GM23338 (cell line): Measurements from ENCODE around the gene ATP4A. TPM values are rescaled to one million over a fixed set of nuclear protein-coding genes. Genes with fewer than 3 reads are reported as not detected.

Source experiments
- ATAC-seq: fragments of 200-7000 bp; cut with Tn5 transposase; 3 replicates; pipeline ENCODE4 v1.9.1; 2020
- DNase-seq: peaks from one replicate; pipeline ENCODE4 v3.0.0-alpha.2; 2015; ENCODE audit warnings: low spot score
- H2AFZ ChIP-seq: fragments of 200-600 bp; sonication (generic); 2 replicates; pipeline ENCODE4 v1.8.0; 2016; ENCODE audit warnings: antibody characterized with exemption, mild to moderate bottlenecking, moderate library complexity
- H3F3A ChIP-seq: fragments of 200-600 bp; sonication (generic); replicated peaks from 2 replicates; pipeline ENCODE4 v1.8.0; 2017; ENCODE audit warnings: antibody characterized with exemption, mixed run types, low read depth
- H3K27ac ChIP-seq: fragments of 200-600 bp; sonication (generic); 2 replicates; pipeline ENCODE4 v1.6.1; 2016; ENCODE audit warnings: low read depth
- H3K27me3 ChIP-seq: fragments of 200-600 bp; sonication (generic); 2 replicates; pipeline ENCODE4 v1.8.0; 2016; ENCODE audit warnings: mild to moderate bottlenecking, mixed run types, moderate library complexity; ENCODE audit not compliant: insufficient read depth
- H3K36me3 ChIP-seq: fragments of 200-600 bp; sonication (generic); 2 replicates; pipeline ENCODE4 v1.8.0; 2016; ENCODE audit warnings: mild to moderate bottlenecking; ENCODE audit not compliant: insufficient read depth
- H3K4me1 ChIP-seq: fragments of 200-600 bp; sonication (generic); 2 replicates; pipeline ENCODE4 v1.8.0; 2016; ENCODE audit warnings: mild to moderate bottlenecking, moderate library complexity; ENCODE audit not compliant: insufficient read depth
- H3K4me2 ChIP-seq: fragments of 200-600 bp; sonication (generic); 2 replicates; pipeline ENCODE4 v1.7.1; 2017; ENCODE audit warnings: mixed run types
- H3K4me3 ChIP-seq: fragments of 200-600 bp; sonication (generic); 2 replicates; pipeline ENCODE4 v1.6.1; 2016; ENCODE audit warnings: mixed run types
- H3K79me2 ChIP-seq: fragments of 200-600 bp; sonication (generic); replicated peaks from 2 replicates; pipeline ENCODE4 v1.8.0; 2017; ENCODE audit warnings: mild to moderate bottlenecking; ENCODE audit not compliant: insufficient read depth
- H3K9me2 ChIP-seq: fragments of 200-600 bp; sonication (generic); 2 replicates; pipeline ENCODE4 v1.8.0; 2017; ENCODE audit not compliant: insufficient read depth
- H4K20me1 ChIP-seq: fragments of 200-600 bp; sonication (generic); replicated peaks from 2 replicates; pipeline ENCODE4 v1.8.0; 2017; ENCODE audit warnings: mild to moderate bottlenecking; ENCODE audit not compliant: insufficient read depth
- H3K27ac Mint-ChIP-seq: 2 replicates; pipeline ENCODE4 v1.8.0; 2020; ENCODE audit warnings: inconsistent platforms, mild to moderate bottlenecking, moderate library complexity, mixed read lengths
- H3K27me3 Mint-ChIP-seq: 3 replicates; pipeline ENCODE4 v1.8.0; 2022; ENCODE audit warnings: low read depth, mild to moderate bottlenecking, moderate library complexity, mixed read lengths, inconsistent platforms; ENCODE audit not compliant: insufficient read depth, poor library complexity
- H3K36me3 Mint-ChIP-seq: 3 replicates; pipeline ENCODE4 v1.8.0; 2021; ENCODE audit warnings: low read depth, mild to moderate bottlenecking, inconsistent platforms, moderate library complexity, mixed read lengths
- H3K4me1 Mint-ChIP-seq: 3 replicates; pipeline ENCODE4 v1.8.0; 2020; ENCODE audit warnings: mild to moderate bottlenecking, inconsistent platforms, mixed read lengths
- H3K4me3 Mint-ChIP-seq: 3 replicates; pipeline ENCODE4 v1.8.0; 2021; ENCODE audit warnings: moderate library complexity, mild to moderate bottlenecking, inconsistent platforms, mixed read lengths
- H3K9me3 Mint-ChIP-seq: 3 replicates; pipeline ENCODE4 v1.8.0; 2020; ENCODE audit warnings: moderate library complexity, mild to moderate bottlenecking, inconsistent platforms, mixed read lengths
- CREB1 ChIP-seq: fragments of 250-450 bp; sonication (Bioruptor Pico); IDR thresholded peaks from 2 replicates; pipeline ENCODE4 v1.5.0; 2020; ENCODE audit warnings: low read depth, mild to moderate bottlenecking, moderate library complexity
- ETS1 ChIP-seq: IDR thresholded peaks from 2 replicates; pipeline ENCODE4 v1.6.1; 2016; ENCODE audit warnings: antibody characterized with exemption
- EZH2 ChIP-seq: fragments of 200-600 bp; sonication (generic); IDR thresholded peaks from one replicate; pipeline ENCODE4 v1.8.0; 2017; ENCODE audit warnings: antibody characterized with exemption, mild to moderate bottlenecking, low read depth; ENCODE audit not compliant: unreplicated experiment
- EZH2phosphoT487 ChIP-seq: fragments of 200-600 bp; sonication (generic); IDR thresholded peaks from one replicate; pipeline ENCODE4 v1.8.1; 2018; ENCODE audit warnings: antibody characterized with exemption; ENCODE audit not compliant: unreplicated experiment
- JUNB ChIP-seq: IDR thresholded peaks from one replicate; pipeline ENCODE4 v1.6.1; 2016; ENCODE audit warnings: antibody characterized with exemption; ENCODE audit not compliant: unreplicated experiment
- NANOG ChIP-seq: IDR thresholded peaks from 2 replicates; pipeline ENCODE4 v1.6.1; 2016; ENCODE audit warnings: antibody characterized with exemption, borderline replicate concordance
- POLR2AphosphoS5 ChIP-seq: IDR thresholded peaks from 2 replicates; pipeline ENCODE4 v1.6.1; 2016; ENCODE audit warnings: antibody characterized with exemption, low read depth
- REST ChIP-seq: IDR thresholded peaks from one replicate; pipeline ENCODE4 v1.6.1; 2018; ENCODE audit warnings: antibody characterized with exemption; ENCODE audit not compliant: unreplicated experiment
- STAT1 ChIP-seq: IDR thresholded peaks from one replicate; pipeline ENCODE4 v1.6.1; 2016; ENCODE audit warnings: antibody characterized with exemption; ENCODE audit not compliant: unreplicated experiment
- ZNF114 ChIP-seq: fragments of 250-450 bp; sonication (Bioruptor Pico); IDR thresholded peaks from 2 replicates; pipeline ENCODE4 v1.5.0; 2020; ENCODE audit warnings: mild to moderate bottlenecking, moderate library complexity
- ZNF331 ChIP-seq: fragments of 250-450 bp; sonication (Bioruptor Pico); IDR thresholded peaks from 2 replicates; pipeline ENCODE4 v1.5.0; 2020; ENCODE audit warnings: low read depth, mild to moderate bottlenecking, moderate library complexity
- polyA plus RNA-seq: library from polyadenylated mRNA; unstranded; fragments of >200 nt; fragmentation: Nextera tagmentation; extraction: Ambion mirVana; gene quantifications from 2 replicates; pipeline ENCODE4 v1.2.1, GENCODE V29; 2016
- total RNA-seq: library from RNA; depleted of rRNA; stranded (reverse); fragments of >200 nt; shearing (Covaris generic); gene quantifications from 2 replicates; pipeline ENCODE4 v1.2.3, GENCODE V29; 2014
- TF ChIP-seq, protein P1 (sequence below): fragments of 250-450 bp; sonication (Bioruptor Pico); IDR thresholded peaks from 2 replicates; pipeline ENCODE4 v1.5.0; 2020; ENCODE audit warnings: mild to moderate bottlenecking, moderate library complexity
- TF ChIP-seq, protein P2 (sequence below), 2 experiments: fragments of 200-600 bp in 1 of 2; sonication (generic) in 1 of 2; conservative IDR thresholded peaks; 2 replicates each; pipeline versions ENCODE4 v1.5.1 to v1.6.1; 2016 to 2017; ENCODE audit warnings: antibody characterized with exemption in 2 of 2, low read depth in 2 of 2, mild to moderate bottlenecking in 2 of 2, moderate library complexity in 1 of 2

ATP4A gene
- total and polyA plus RNA-seq, 2 experiments from 2014 or later = 0.61 to 0.63 TPM

DNA sequence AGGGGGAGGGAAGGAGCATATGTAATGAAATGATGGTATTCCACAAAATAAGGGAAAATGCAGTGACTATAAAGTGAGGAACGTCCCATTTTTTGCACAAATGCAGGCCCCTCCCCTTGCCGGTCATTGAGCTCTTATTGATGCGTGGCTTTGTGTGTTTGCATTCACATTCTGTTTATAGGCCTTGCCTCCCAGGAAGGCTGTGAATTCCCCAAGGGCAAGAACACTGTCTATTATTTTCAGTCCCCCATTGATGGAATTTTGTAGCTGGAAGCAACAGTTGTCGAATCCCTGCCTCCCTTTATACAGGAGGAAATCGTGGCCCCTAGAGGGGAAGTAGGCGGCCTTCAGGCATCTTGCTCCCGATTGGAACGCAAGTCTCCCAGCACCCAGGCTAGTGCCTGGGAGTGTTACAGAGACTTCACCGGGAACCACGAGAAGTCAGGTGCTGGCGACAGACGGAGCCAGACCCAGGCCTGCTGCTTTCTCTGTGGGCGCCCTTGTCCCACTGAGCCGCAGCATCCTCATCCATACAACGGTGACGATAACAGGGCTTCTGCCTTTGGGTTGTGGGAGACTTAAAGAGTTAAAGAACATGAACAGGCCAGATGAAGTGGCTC is 42.2 kb downstream of the ATP4A start:
- DNase-seq (peak; percentile 70), ATAC-seq (peak; percentile 50)

More for the DNA sequence above, 42.2 kb downstream of the ATP4A start:
- Histone ChIP-seq H3K4me1 (peaks cover 24% of the 10 kb centered on the region), H3K36me3 (no peaks in the 10 kb centered on the region), H3K27me3 (no peaks in the 10 kb centered on the region), H3K27ac (no peak overlapping the region), H3K79me2 (no peaks in the 10 kb centered on the region), H4K20me1 (no peaks in the 10 kb centered on the region), H2AFZ (peak overlapping the region; percentile 91), H3F3A (no peaks in the 10 kb centered on the region), H3K9me2 (no peaks in the 10 kb centered on the region), H3K4me3 (no peak overlapping the region), H3K4me2 (no peak overlapping the region)
- H3K9me3 Mint-ChIP-seq = no peaks in the 10 kb centered on the region
- H3K27me3 Mint-ChIP-seq = peaks cover 22% of the 10 kb centered on the region
- TF ChIP-seq REST = no peak
- no peak for TF ChIP-seq ZNF114
- no peak for TF ChIP-seq EZH2
- no peak for TF ChIP-seq EZH2phosphoT487
- TF ChIP-seq ZNF331 (CRISPR knock-in tag) = no peak
- TF ChIP-seq, protein P1, sequence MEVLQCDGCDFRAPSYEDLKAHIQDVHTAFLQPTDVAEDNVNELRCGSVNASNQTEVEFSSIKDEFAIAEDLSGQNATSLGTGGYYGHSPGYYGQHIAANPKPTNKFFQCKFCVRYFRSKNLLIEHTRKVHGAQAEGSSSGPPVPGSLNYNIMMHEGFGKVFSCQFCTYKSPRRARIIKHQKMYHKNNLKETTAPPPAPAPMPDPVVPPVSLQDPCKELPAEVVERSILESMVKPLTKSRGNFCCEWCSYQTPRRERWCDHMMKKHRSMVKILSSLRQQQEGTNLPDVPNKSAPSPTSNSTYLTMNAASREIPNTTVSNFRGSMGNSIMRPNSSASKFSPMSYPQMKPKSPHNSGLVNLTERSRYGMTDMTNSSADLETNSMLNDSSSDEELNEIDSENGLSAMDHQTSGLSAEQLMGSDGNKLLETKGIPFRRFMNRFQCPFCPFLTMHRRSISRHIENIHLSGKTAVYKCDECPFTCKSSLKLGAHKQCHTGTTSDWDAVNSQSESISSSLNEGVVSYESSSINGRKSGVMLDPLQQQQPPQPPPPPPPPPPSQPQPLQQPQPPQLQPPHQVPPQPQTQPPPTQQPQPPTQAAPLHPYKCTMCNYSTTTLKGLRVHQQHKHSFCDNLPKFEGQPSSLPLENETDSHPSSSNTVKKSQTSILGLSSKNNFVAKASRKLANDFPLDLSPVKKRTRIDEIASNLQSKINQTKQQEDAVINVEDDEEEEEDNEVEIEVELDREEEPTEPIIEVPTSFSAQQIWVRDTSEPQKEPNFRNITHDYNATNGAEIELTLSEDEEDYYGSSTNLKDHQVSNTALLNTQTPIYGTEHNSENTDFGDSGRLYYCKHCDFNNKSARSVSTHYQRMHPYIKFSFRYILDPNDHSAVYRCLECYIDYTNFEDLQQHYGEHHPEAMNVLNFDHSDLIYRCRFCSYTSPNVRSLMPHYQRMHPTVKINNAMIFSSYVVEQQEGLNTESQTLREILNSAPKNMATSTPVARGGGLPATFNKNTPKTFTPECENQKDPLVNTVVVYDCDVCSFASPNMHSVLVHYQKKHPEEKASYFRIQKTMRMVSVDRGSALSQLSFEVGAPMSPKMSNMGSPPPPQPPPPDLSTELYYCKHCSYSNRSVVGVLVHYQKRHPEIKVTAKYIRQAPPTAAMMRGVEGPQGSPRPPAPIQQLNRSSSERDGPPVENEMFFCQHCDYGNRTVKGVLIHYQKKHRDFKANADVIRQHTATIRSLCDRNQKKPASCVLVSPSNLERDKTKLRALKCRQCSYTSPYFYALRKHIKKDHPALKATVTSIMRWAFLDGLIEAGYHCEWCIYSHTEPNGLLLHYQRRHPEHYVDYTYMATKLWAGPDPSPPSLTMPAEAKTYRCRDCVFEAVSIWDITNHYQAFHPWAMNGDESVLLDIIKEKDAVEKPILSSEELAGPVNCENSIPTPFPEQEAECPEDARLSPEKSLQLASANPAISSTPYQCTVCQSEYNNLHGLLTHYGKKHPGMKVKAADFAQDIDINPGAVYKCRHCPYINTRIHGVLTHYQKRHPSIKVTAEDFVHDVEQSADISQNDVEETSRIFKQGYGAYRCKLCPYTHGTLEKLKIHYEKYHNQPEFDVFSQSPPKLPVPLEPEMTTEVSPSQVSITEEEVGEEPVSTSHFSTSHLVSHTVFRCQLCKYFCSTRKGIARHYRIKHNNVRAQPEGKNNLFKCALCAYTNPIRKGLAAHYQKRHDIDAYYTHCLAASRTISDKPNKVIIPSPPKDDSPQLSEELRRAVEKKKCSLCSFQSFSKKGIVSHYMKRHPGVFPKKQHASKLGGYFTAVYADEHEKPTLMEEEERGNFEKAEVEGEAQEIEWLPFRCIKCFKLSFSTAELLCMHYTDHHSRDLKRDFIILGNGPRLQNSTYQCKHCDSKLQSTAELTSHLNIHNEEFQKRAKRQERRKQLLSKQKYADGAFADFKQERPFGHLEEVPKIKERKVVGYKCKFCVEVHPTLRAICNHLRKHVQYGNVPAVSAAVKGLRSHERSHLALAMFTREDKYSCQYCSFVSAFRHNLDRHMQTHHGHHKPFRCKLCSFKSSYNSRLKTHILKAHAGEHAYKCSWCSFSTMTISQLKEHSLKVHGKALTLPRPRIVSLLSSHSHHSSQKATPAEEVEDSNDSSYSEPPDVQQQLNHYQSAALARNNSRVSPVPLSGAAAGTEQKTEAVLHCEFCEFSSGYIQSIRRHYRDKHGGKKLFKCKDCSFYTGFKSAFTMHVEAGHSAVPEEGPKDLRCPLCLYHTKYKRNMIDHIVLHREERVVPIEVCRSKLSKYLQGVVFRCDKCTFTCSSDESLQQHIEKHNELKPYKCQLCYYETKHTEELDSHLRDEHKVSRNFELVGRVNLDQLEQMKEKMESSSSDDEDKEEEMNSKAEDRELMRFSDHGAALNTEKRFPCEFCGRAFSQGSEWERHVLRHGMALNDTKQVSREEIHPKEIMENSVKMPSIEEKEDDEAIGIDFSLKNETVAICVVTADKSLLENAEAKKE (CRISPR knock-in tag) = no peak
- TF ChIP-seq STAT1 = no peak
- no peak for TF ChIP-seq ETS1
- TF ChIP-seq NANOG = no peak
- TF ChIP-seq, protein P2, sequence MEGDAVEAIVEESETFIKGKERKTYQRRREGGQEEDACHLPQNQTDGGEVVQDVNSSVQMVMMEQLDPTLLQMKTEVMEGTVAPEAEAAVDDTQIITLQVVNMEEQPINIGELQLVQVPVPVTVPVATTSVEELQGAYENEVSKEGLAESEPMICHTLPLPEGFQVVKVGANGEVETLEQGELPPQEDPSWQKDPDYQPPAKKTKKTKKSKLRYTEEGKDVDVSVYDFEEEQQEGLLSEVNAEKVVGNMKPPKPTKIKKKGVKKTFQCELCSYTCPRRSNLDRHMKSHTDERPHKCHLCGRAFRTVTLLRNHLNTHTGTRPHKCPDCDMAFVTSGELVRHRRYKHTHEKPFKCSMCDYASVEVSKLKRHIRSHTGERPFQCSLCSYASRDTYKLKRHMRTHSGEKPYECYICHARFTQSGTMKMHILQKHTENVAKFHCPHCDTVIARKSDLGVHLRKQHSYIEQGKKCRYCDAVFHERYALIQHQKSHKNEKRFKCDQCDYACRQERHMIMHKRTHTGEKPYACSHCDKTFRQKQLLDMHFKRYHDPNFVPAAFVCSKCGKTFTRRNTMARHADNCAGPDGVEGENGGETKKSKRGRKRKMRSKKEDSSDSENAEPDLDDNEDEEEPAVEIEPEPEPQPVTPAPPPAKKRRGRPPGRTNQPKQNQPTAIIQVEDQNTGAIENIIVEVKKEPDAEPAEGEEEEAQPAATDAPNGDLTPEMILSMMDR (conservative IDR thresholded peaks at IDR 0.05; ENCODE audit: low read depth in 2 of 2) = no peak
- no peak for TF ChIP-seq JUNB
- TF ChIP-seq POLR2AphosphoS5 = no peak
- TF ChIP-seq CREB1 = no peak
- no peak overlapping the region for H3K4me3 Mint-ChIP-seq
- H3K36me3 Mint-ChIP-seq = no peaks in the 10 kb centered on the region
- H3K27ac Mint-ChIP-seq = 0 out of 2 replicates have a peak overlapping the region, but pooled peaks have one; percentile 64
- peaks cover 37% of the 10 kb centered on the region for H3K4me1 Mint-ChIP-seq
